ELR (cell line): ENCODE results near the gene CST3.
A peak's percentile ranks its signal among the peaks of the same experiment; 100 is the strongest.

Source experiments
- DNase-seq: peaks from one replicate; pipeline ENCODE4 v3.0.0-alpha.2; 2015; ENCODE audit warnings: low read depth

CST3 gene

DNA sequence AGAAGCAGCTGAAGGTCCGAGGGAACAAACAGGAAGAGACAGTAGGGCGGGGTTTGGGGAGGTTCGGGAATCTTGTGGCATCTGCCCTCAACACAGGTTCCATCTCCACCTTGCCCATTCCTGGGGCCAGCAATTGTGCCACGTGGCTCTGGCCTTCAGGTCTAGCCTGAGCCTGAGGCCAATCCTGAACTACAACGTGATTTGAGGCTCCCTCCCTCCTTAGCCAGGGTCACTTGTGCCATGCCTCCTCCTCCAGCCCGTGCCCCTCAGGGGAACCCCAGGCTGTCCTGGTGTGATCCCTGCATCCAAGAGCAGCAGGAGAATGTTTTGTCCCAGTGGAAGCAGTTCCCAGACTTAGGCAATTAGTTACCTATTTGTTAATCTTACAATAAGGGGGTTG lies 35.1 kb downstream of the CST3 start:
- DNase-seq, result no peak

DNA sequence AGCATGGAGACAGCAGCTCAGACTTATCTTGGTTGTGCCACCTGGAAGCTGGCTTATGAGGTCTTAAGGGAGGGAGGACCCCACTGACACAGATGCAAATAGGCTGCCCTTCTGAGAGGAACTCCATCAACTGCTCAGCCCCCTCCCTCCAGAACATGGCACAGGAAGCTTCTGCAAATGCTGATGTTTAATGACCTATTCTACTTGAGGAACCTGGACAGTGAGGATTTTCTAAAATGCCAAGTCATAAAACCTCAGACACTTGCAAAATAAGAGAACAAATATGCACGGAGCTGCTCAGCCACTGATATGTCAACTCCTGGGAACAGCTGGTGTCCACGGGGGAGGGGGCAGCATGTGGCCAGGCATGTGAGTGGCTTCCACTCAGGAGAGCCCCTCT lies 35.5 kb downstream of the CST3 start:
- no peak for DNase-seq

DNA sequence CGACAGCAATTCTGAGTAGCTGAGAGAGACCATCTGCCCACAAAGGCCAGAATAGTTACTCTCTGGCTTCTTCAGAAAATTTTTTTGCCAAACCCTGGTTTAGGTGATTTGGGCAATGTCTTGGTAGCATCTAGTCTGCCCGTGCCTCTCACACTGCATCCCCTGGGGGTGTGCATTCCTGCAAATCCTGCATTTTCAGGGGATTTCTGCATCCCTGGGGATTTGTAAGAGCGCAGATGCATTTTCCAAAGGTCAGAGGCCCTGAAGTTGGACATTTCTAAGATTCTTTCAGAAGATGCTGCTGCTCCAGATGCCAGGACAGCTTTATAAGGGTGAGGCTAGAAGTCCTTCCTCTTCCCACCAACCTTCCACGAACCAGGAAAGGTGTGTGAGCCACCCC lies 36.0 kb downstream of the CST3 start:
- no peak for DNase-seq

DNA sequence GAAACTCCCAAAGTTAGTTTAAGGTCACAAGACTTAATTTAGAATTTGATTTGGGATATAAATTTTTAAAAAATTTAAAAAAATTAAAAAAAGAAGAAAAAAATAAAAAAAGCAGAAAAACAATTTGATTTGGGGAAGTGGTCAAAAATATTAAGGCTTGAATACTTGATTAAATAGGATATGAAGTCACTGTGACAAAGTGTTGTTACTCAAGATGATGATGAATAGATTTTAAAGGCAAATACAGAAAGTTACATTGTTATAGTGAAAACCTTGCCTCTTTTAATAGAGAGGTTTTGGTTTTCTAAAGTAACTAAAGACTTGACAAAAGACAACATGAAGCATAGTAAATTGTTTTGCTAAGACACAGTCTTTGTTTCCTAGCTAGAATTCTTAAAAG lies 39.3 kb downstream of the CST3 start:
- no peak for DNase-seq

DNA sequence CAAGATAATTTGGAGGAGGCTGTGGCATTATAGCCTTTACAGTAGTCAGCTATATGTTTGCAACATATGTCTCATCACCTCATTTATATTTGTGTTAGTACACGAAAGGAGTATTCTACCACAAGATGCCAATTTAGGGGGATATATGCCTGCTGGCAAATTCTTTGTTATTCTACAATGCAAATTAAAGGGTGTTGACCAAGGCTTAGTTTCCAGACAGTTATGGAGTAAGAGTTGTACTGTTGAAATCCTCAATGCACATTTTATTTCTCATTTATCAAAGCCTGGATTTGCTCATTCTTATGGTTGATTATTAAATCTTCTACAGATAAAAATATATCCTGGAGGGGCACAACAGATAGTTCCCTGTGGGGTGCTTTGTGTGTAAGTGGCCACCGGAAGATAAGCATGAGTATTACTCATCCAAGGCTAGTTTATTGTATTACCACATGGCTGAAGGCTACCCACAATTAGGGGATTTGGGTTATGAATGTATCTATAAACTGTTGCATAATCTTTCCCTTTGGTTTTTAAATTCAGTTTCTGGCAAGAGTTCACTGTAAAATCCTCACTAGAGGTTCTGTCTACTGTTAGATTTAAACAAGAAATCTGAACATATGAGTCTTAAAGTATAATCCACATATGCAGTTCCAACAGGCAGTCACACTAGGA lies 41.0 kb downstream of the CST3 start:
- peak; percentile 12 for DNase-seq

DNA sequence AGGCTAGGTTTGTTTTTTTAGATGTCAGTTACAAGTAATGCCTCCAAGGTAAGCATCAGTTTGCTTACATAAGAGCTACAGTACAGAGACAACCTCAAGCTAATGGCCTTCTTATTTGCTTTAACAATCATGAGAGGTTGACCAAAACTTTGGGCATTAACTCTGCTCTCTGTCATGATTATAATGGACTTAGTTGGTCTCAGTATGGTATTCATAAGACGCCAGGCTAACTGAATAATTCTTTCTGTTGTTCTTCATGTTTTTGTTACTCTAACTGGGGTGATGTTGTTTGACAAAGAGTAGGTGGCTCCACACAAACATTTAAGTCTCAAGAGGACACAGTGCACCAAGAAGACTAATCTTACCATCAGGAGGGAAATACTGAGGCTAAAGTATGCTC lies 41.8 kb downstream of the CST3 start:
- DNase-seq, result no peak

DNA sequence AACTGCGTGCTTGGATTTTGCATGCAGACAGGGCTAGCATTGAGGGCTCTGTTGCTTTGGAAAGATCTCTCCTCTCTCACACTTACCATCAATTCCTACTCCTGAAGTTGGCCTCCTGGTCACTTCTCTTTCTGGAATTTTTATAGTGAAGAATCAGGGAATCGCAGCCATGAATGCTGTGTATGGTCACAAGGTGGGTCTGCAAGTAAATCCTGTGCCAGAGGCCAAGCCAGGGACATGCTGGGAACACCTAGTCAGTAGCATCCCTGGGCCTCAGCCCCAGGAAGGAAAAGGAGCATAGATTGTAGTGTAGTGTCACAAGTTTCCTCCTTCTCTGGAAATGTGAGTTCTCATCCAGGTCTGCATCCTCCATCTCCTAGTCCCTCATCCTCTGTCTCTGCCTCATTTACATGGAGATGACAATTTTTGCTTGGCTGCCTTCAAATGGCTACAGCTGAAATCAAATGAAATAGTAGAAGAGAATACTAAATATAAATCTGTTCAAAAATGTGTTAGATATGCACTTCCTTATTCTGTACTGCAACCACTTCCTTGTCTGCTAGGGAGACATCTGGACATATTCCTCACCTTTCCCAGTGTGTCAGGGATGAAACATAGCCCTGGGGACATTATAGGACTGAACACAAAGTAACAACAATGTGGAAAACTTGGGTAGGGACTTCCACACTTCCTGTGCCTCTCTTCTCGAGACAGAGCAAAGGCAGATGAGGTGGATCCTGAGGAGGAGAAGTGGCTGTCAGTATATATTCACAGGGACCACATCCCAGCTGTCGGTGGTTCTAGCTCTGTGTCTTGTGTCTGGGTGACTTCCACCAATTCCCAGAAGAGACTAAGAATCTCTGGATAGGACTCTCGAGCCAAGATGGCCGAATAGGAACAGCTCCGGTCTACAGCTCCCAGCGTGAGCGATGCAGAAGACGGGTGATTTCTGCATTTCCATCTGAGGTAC lies 49.0 kb downstream of the CST3 start:
- DNase-seq, result no peak

DNA sequence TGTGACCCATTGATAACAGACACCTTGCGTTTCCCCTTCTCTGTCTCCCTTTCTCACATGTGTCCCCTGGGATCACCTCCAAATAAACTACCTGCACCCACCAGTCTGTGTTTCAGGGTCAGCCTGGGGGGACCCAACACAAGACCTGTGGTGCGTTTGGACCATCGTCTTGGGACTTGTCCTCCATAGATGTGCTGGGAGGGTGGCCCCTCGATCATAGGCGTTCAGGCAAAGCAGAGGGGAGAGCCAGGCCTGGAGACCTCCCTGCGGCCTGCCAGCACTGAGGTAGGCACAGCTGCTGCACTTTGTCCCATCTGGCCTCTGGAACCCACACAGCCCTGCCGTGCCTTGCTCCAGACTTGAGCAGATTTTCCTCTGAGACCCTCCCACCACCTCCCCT lies 50.1 kb downstream of the CST3 start:
- DNase-seq, result no peak

DNA sequence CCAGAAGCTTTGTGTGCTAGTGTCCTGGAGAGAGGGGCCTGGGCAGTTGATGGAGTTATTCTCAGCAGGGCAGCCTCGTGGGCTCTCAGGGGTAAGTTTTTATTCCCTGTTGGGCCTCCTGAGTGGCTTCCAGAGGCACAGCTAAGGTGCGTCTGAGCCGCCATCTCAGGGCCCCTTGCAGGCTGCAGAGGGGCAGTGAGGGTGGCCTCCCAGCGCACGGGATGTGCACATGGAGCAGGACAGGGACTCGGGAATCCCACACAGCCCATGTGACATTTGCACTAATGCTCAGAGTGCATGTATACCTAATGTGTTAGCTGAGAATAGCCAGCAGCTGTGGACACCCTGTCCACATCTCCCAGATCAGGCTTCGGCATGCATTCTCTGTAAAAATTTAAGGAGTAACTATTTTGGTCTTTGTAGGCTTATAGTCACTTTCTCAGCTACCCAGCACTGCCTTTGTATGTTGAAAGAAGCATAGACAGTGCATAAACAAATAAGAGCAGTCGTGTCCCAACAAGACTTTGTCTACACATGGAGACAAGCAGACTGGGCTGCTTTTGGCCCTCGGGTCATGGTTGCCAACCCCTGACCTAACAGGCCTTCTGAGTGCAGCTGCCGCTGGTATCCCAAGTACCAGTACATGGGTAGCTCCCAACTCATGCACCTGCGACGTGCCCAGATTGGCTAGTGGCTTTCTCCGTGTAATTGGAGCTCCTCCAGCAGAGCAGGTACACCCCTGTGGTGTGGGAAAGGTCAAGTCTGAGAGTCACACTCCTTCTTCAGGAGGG lies 50.8 kb downstream of the CST3 start:
- DNase-seq, result no peak

DNA sequence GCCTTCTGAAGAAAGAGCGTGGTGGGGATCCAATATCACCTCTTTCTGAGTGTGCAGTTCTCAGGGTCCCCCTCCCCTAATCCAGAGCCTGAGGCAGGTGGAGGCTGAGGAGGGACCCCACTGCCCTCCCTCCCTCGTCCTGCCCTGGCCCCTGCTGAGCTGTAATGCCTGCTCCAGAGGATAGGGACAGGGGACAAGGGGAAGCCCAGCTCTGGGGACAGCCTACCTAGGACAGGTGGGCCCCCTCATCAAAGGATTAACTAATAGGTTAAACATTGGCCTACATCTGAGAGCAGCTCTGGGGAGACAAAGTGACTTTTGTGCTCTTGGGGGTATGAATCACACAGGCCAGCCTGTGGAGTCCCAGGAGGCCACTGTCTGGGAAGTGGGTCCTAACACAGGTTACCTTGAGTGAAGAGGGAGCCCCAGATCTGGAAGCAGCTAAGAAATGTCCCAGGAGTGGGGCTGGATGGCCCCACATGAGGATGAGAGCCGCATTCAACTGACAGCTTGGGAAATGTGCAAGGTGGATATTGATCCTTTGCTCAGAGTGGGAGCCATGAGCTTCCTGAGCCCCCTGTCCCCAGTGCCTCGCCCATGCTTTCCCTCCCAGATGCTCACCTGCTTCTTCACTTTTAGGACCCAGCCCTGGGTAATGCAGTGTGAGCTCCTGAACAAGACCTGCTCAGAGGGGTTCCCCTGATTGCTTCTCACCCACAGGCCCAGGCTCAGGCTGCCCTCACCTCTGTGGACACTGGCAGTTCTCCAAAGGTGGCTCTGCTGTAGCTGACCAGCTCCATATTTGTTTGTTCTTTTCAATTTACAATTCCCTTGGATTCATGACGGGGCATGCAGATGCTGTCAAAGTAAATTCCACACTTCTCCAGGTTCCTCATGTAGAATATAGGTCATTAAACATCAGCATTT lies 51.7 kb downstream of the CST3 start:
- no peak for DNase-seq

DNA sequence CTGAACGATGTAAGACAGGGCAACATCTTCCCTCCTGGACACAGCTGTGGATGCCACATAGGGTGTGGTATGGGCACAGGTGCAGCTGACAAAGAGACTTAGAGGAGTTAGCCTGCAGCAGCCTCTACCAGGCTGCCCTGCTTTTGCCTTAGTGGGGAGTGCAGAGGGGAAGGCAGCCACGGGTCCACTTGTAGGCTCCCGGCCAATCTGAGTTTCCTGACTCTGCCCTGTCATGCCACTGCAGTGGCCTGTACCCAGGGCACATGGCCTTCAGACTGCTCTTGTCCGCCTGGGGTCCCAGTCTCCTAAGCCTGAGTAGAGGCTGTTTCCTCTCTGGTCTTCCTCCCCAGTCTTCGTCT lies 52.3 kb downstream of the CST3 start:
- no peak for DNase-seq

DNA sequence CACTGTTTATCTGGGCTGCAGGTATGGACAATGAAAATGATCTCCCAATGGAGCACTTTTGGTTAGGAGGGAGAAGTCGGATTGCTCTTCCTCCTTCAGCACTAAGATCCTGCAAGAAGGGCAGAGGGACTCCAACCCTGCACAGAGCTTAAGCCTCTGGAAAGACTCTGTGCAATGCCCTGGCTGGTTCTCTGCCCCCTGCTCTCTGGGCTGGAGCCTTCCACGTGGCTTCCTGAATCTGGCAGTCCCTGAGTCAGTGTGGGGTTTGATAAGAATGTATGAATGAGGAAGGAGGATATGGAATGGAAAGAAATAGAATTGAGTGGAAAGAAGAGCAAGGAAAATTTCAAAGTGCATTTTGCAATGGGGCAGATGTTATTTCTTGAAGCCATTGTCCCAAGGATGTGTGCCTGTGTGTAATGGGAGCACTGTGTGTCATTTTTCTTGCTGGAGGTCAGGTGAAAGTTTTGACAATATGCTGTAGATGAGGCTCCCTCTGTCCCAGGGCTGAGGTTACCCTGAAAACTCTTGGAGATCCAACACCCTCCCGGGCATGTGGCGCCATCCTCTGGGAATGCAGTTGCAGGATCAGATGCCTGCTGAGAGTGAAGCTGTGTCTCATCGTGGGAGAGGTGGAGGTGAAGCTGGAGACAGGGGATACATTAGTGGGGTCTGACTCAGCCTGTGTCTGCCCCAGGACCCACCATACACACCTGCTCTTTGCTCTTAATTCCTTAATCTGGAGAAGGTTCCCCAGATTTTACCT lies 53.1 kb downstream of the CST3 start:
- no peak for DNase-seq
